Psoas muscle (tissue), 8 donors: ENCODE data around the gene ZMAT3. TPM values are rescaled to one million over a fixed set of nuclear protein-coding genes. Genes with fewer than 3 reads are reported as not detected.
"Not testable (repeated sequence)": the region's sequence is repeated elsewhere in the genome, so short reads cannot be mapped to it uniquely, and the experiment has no call there.

Experiments used
- ATAC-seq, 4 donors: fragments of 200-7000 bp; cut with Tn5 transposase; one replicate each; pipeline ENCODE4 v1.9.1; 2020; ENCODE audit warnings: moderate library complexity in 3 of 4, mild to moderate bottlenecking in 2 of 4
- DNase-seq, 2 donors: peaks; one replicate each; pipeline ENCODE4 v3.0.0-alpha.2; 2020
- H3K27ac ChIP-seq: fragments of 200-600 bp; one replicate; pipeline ENCODE4 v1.8.0; 2022
- H3K27me3 ChIP-seq, 3 donors: fragments of 200-600 bp in 1 of 3; one replicate each; pipeline versions ENCODE4 v1.6.1 to v1.8.0; 2013 to 2022; ENCODE audit warnings: low read length in 2 of 3, mild to moderate bottlenecking in 2 of 3, moderate library complexity in 1 of 3; ENCODE audit not compliant: insufficient read depth in 3 of 3
- H3K36me3 ChIP-seq, 2 donors: fragments of 200-600 bp in 1 of 2; one replicate each; pipeline versions ENCODE4 v1.6.1 to v1.8.0; 2013 to 2022; ENCODE audit warnings: low read depth in 1 of 2, mild to moderate bottlenecking in 1 of 2, moderate library complexity in 1 of 2; ENCODE audit not compliant: insufficient read depth in 1 of 2
- H3K4me1 ChIP-seq: fragments of 200-600 bp; one replicate; pipeline ENCODE4 v1.8.0; 2022
- H3K4me3 ChIP-seq: fragments of 200-600 bp; one replicate; pipeline ENCODE4 v1.8.0; 2022; ENCODE audit warnings: mild to moderate bottlenecking
- H3K9me3 ChIP-seq: fragments of 200-600 bp; one replicate; pipeline ENCODE4 v1.8.0; 2022
- CTCF ChIP-seq: fragments of 200-600 bp; IDR thresholded peaks from one replicate; pipeline ENCODE4 v1.8.0; 2022; ENCODE audit warnings: antibody characterized with exemption
- WGBS, 3 donors: extraction: QIAGEN DNeasy Blood & Tissue Kit; methylation state at CpG; one replicate each; pipeline versions ENCODE4 v1.1.6 to v1.1.7; 2013; 5-methylcytosine and 5-hydroxymethylcytosine counted together
- intact Hi-C, 2 donors: fragments of 100-400 bp; cut with DNase I; formaldehyde crosslinking; loops; one replicate each; pipeline versions ENCODE4 v1.11.0 to v1.14.2; 2022
- polyA plus RNA-seq, 3 donors: library from polyadenylated mRNA; stranded (reverse); fragments of 200-250 nt; gene quantifications; one replicate each; pipeline ENCODE4 v1.2.3, GENCODE V29; 2013
- total RNA-seq, 4 donors: library from RNA; stranded (reverse); fragmentation: NEBNext Ultra II Directional in 2 of 4; extraction: Animal tissue kit (Norgen Biotek cat#: 25700) in 2 of 4; gene quantifications; one replicate each; pipeline versions ENCODE4 v1.2.1 to v1.2.4, GENCODE V29; 2021 to 2023
- donor health status: healthy with polysubstance abuse.
- donor health status: DM: no; HTN: no; CAD: no; lungs with moderate emphysema.
- donor health status: Bipolar disorder and iron deficiency.
- donor health status: healthy.
- donor health status: DM: yes; HTN: yes; CAD: no.
- donor health status: DM: no; HTN: no; CAD: no.
- donor health status: DM: no; HTN: no; CAD: no.
- donor health status: DM: yes; HTN: yes; CAD: no.

Gene ZMAT3
- total and polyA plus RNA-seq, 7 donors: 2.0 to 12.7 (median 6.7) TPM

GRCh38 chr3:179036626-179037300 lies 34.8 kb downstream of the ZMAT3 start:
- ATAC-seq (peak; percentile 32 to 61 (median 38)), DNase-seq (no peak)
- TF ChIP-seq CTCF: no peak

GRCh38 chr3:179036226-179036625 lies 35.4 kb downstream of the ZMAT3 start:
- ATAC-seq (no peak), DNase-seq (no peak)
- Histone ChIP-seq H3K4me1 (peaks cover 11% of the 10 kb centered on the region), H3K9me3 (no peaks in the 10 kb centered on the region), H3K36me3 (no peaks in the 10 kb centered on the region), H3K4me3 (no peak overlapping the region), H3K27me3 (no peaks in the 10 kb centered on the region), H3K27ac (no peak overlapping the region)
- no peak for TF ChIP-seq CTCF
- intact Hi-C loops: no loop called here
- WGBS, 3 donors: 97 to 100% (median 97%) methylated on average over 2 of the region's 2 CpGs

More at GRCh38 chr3:179036626-179037300, 34.8 kb downstream of the ZMAT3 start:
- H3K27ac ChIP-seq: no peak overlapping the region
- intact Hi-C loops: no loop called here
- no peak overlapping the region for H3K4me3 ChIP-seq
- H3K4me1 ChIP-seq: peaks cover 11% of the 10 kb centered on the region
- 73 to 87% (median 76%) methylated on average over 10 of the region's 10 CpGs for WGBS, 3 donors
- no peaks in the 10 kb centered on the region for H3K36me3 ChIP-seq
- no peaks in the 10 kb centered on the region for H3K9me3 ChIP-seq
- H3K27me3 ChIP-seq: no peaks in the 10 kb centered on the region

- intact Hi-C loops: no loop called here
- TF ChIP-seq CTCF: no peak
- H3K9me3 ChIP-seq: no peaks in the 10 kb centered on the region
- peaks cover 11% of the 10 kb centered on the region for H3K4me1 ChIP-seq
- H3K27ac ChIP-seq: no peak overlapping the region
- DNase-seq: no peak
- WGBS, 3 donors: 87 to 92% (median 91%) methylated on average over 3 of the region's 3 CpGs
- no peak overlapping the region for H3K4me3 ChIP-seq
- H3K27me3 ChIP-seq: no peaks in the 10 kb centered on the region
- no peaks in the 10 kb centered on the region for H3K36me3 ChIP-seq
- no peak for ATAC-seq
These were observed 36.4 kb downstream of the ZMAT3 start for GRCh38 chr3:179035232-179035631.

- peaks cover 11% of the 10 kb centered on the region for H3K4me1 ChIP-seq
- H3K27ac ChIP-seq, ATAC-seq, intact Hi-C loops, H3K27me3 ChIP-seq, H3K9me3 ChIP-seq, H3K36me3 ChIP-seq, H3K4me3 ChIP-seq, DNase-seq: not testable (repeated sequence)
- 71 to 85% (median 73%) methylated on average over 5 of the region's 5 CpGs for WGBS, 3 donors
These were observed 38.3 kb downstream of the ZMAT3 start for GRCh38 chr3:179033304-179033657.

GRCh38 chr3:179032454-179033303 lies 38.9 kb downstream of the ZMAT3 start:
- H3K4me1 ChIP-seq, H3K27ac ChIP-seq, H3K9me3 ChIP-seq, DNase-seq, intact Hi-C loops, H3K36me3 ChIP-seq, H3K4me3 ChIP-seq, H3K27me3 ChIP-seq, ATAC-seq: not testable (repeated sequence)
- 93 to 94% (median 94%) methylated on average over 34 to 40 of the region's 42 CpGs for WGBS, 3 donors
